ENCODE data around the gene FOXRED1. TPM values are rescaled to one million over a fixed set of nuclear protein-coding genes. Genes with fewer than 3 reads are reported as not detected.

The FOXRED1 gene
- total and polyA plus RNA-seq, 2 donors (not counting 1 experiment from before 2014, with no cell fraction given): 26.1 to 46.0 TPM

DNA sequence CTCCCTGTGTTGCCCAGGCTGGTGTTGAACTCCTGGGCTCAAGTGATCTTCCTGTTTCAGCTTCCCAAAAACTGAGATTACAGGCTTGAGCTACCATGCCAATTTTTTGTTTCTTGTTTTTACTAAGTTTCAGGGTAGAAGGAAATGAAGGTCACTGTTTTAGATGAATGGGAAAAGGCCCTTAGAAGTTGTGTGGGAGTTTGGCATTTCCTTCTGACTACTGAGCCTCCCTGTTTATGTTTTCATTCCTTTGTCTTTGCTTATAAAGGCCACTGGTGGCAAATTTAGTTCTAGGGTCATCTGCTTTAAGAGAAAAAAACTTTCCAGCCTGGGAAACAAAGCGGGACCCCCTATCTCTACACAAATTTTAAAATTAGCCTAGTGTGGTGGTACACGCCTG, 22.3 kb upstream of the FOXRED1 start:
- Histone ChIP-seq H3K4me1 (ENCODE audit: control insufficient read depth in 2 of 2, insufficient read depth in 2 of 2, low read length in 2 of 2) (no peaks in the 10 kb centered on the region), H3K9me3 (ENCODE audit: control extremely low read depth in 1 of 3, control insufficient read depth in 2 of 3, insufficient read depth in 1 of 3, low read length in 2 of 3) (no peaks in the 10 kb centered on the region), H3K27ac (ENCODE audit: low read length in 2 of 2) (no peak overlapping the region), H4K20me1 (ENCODE audit: control insufficient read depth, insufficient read depth, low read length, poor library complexity, severe bottlenecking) (no peaks in the 10 kb centered on the region), H3K9ac (ENCODE audit: low read length) (no peak overlapping the region), H3K4me3 (ENCODE audit: control extremely low read depth in 1 of 5, extremely low read depth in 1 of 5, insufficient read depth in 1 of 5, low read depth in 2 of 5, low read length in 4 of 5) (no peak overlapping the region), H3K27me3 (replicated peaks in 1 of 4; ENCODE audit: control extremely low read depth in 1 of 4, control insufficient read depth in 3 of 4, insufficient read depth in 4 of 4, low read length in 3 of 4) (no peaks in the 10 kb centered on the region), H2AFZ (ENCODE audit: insufficient read depth, low read depth, low read length, poor library complexity, severe bottlenecking) (no peak overlapping the region), H3K79me2 (ENCODE audit: control insufficient read depth, insufficient read depth, low read length) (no peaks in the 10 kb centered on the region), H3K4me2 (replicated peaks; ENCODE audit: low read depth, low read length, poor library complexity, severe bottlenecking) (no peak overlapping the region), H3K36me3 (replicated peaks in 1 of 2; ENCODE audit: control extremely low read depth in 1 of 2, control insufficient read depth in 1 of 2, extremely low read depth in 1 of 2, insufficient read depth in 2 of 2, low read length in 1 of 2) (peaks cover 4 to 6% of the 10 kb centered on the region in 2 experiments)
- Mint-ChIP-seq H3K9me3 (ENCODE audit: insufficient read depth) (no peaks in the 10 kb centered on the region), H3K27me3 (no peaks in the 10 kb centered on the region), H3K27ac (no peak overlapping the region), H3K4me1 (no peaks in the 10 kb centered on the region), H3K4me3 (no peak overlapping the region)
- TF ChIP-seq, protein P1, sequence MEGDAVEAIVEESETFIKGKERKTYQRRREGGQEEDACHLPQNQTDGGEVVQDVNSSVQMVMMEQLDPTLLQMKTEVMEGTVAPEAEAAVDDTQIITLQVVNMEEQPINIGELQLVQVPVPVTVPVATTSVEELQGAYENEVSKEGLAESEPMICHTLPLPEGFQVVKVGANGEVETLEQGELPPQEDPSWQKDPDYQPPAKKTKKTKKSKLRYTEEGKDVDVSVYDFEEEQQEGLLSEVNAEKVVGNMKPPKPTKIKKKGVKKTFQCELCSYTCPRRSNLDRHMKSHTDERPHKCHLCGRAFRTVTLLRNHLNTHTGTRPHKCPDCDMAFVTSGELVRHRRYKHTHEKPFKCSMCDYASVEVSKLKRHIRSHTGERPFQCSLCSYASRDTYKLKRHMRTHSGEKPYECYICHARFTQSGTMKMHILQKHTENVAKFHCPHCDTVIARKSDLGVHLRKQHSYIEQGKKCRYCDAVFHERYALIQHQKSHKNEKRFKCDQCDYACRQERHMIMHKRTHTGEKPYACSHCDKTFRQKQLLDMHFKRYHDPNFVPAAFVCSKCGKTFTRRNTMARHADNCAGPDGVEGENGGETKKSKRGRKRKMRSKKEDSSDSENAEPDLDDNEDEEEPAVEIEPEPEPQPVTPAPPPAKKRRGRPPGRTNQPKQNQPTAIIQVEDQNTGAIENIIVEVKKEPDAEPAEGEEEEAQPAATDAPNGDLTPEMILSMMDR (IDR thresholded peaks at IDR 0.05): no peak
- no peak for TF ChIP-seq EZH2 (IDR thresholded peaks at IDR 0.05; ENCODE audit: borderline replicate concordance, insufficient read depth, low read depth, low read length, poor library complexity, severe bottlenecking)
- no peak for ATAC-seq (ENCODE audit: low read depth)
- WGBS (ENCODE audit: insufficient coverage): 100% methylated on average over 1 of the region's 2 CpGs
- ChIA-PET POLR2A (no interaction called here), CTCF (no interaction called here)
- intact Hi-C loops (cut with micrococcal nuclease): no loop called here
- no peak for DNase-seq

- DNase-seq: no peak
- H3K4me1 Mint-ChIP-seq: no peaks in the 10 kb centered on the region
- H3K9me3 Mint-ChIP-seq (ENCODE audit: insufficient read depth): no peaks in the 10 kb centered on the region
- H3K27me3 ChIP-seq (replicated peaks in 1 of 4; ENCODE audit: control extremely low read depth in 1 of 4, control insufficient read depth in 3 of 4, insufficient read depth in 4 of 4, low read length in 3 of 4): no peaks in the 10 kb centered on the region
- H3K27ac ChIP-seq (ENCODE audit: low read length in 2 of 2): no peak overlapping the region
- no peak overlapping the region for H3K27ac Mint-ChIP-seq
- H4K20me1 ChIP-seq (ENCODE audit: control insufficient read depth, insufficient read depth, low read length, poor library complexity, severe bottlenecking): no peaks in the 10 kb centered on the region
- H3K36me3 ChIP-seq (replicated peaks in 1 of 2; ENCODE audit: control extremely low read depth in 1 of 2, control insufficient read depth in 1 of 2, extremely low read depth in 1 of 2, insufficient read depth in 2 of 2, low read length in 1 of 2): peaks cover 2 to 5% of the 10 kb centered on the region in 2 experiments
- H3K4me3 ChIP-seq (ENCODE audit: control extremely low read depth in 1 of 5, extremely low read depth in 1 of 5, insufficient read depth in 1 of 5, low read depth in 2 of 5, low read length in 4 of 5): no peak overlapping the region
- intact Hi-C loops (cut with micrococcal nuclease): no loop called here
- H3K9me3 ChIP-seq (ENCODE audit: control extremely low read depth in 1 of 3, control insufficient read depth in 2 of 3, insufficient read depth in 1 of 3, low read length in 2 of 3): no peaks in the 10 kb centered on the region
- no peaks in the 10 kb centered on the region for H3K79me2 ChIP-seq (ENCODE audit: control insufficient read depth, insufficient read depth, low read length)
- H3K9ac ChIP-seq (ENCODE audit: low read length): no peak overlapping the region
- H3K4me3 Mint-ChIP-seq: no peak overlapping the region
- WGBS (ENCODE audit: insufficient coverage): no CpG with 5 or more reads among the region's 4 CpGs
- no peaks in the 10 kb centered on the region for H3K27me3 Mint-ChIP-seq
- ATAC-seq (ENCODE audit: low read depth): no peak
- no peaks in the 10 kb centered on the region for H3K4me1 ChIP-seq (ENCODE audit: control insufficient read depth in 2 of 2, insufficient read depth in 2 of 2, low read length in 2 of 2)
- POLR2A ChIA-PET: no interaction called here
- CTCF ChIA-PET: no interaction called here
- H2AFZ ChIP-seq (ENCODE audit: insufficient read depth, low read depth, low read length, poor library complexity, severe bottlenecking): no peak overlapping the region
- no peak for TF ChIP-seq EZH2 (IDR thresholded peaks at IDR 0.05; ENCODE audit: borderline replicate concordance, insufficient read depth, low read depth, low read length, poor library complexity, severe bottlenecking)
- TF ChIP-seq, protein P1 (IDR thresholded peaks at IDR 0.05): no peak
- H3K4me2 ChIP-seq (replicated peaks; ENCODE audit: low read depth, low read length, poor library complexity, severe bottlenecking): no peak overlapping the region
Observed at GRCh38 chr11:126253265-126253664, 15.7 kb upstream of the FOXRED1 start.
